SK-N-SH (cell line): Measurements from ENCODE around the gene LTK.

Experiments used
- EP300 ChIP-seq, 2 experiments: IDR thresholded peaks; 2 replicates each; pipeline versions ENCODE4 v1.4.0 to v1.6.1; 2012; ENCODE audit warnings: borderline replicate concordance in 1 of 2, low read depth in 1 of 2, low read length in 1 of 2
- EZH2phosphoT487 ChIP-seq: fragments of 200-600 bp; sonication (generic); IDR thresholded peaks from 2 replicates; pipeline ENCODE4 v1.6.1; 2017; ENCODE audit warnings: low read depth, mixed run types, mild to moderate bottlenecking, antibody characterized with exemption, moderate library complexity, borderline replicate concordance
- JUND ChIP-seq: IDR thresholded peaks from 2 replicates; pipeline ENCODE4 v1.4.0; 2012
- NFIC ChIP-seq: IDR thresholded peaks from 2 replicates; pipeline ENCODE4 v1.4.0; 2012; ENCODE audit warnings: borderline replicate concordance
- RAD21 ChIP-seq: IDR thresholded peaks from 2 replicates; pipeline ENCODE4 v1.6.1; 2012; ENCODE audit warnings: mild to moderate bottlenecking, low read length
- TAF1 ChIP-seq: IDR thresholded peaks from 2 replicates; pipeline ENCODE4 v1.6.1; 2012; ENCODE audit warnings: low read depth, mild to moderate bottlenecking, low read length, moderate library complexity, borderline replicate concordance
- TF ChIP-seq, protein P1 (sequence below): fragments of 200-600 bp; sonication (generic); IDR thresholded peaks from 2 replicates; pipeline ENCODE4 v1.6.1; 2017; ENCODE audit warnings: antibody characterized with exemption, mild to moderate bottlenecking, moderate library complexity

DNA sequence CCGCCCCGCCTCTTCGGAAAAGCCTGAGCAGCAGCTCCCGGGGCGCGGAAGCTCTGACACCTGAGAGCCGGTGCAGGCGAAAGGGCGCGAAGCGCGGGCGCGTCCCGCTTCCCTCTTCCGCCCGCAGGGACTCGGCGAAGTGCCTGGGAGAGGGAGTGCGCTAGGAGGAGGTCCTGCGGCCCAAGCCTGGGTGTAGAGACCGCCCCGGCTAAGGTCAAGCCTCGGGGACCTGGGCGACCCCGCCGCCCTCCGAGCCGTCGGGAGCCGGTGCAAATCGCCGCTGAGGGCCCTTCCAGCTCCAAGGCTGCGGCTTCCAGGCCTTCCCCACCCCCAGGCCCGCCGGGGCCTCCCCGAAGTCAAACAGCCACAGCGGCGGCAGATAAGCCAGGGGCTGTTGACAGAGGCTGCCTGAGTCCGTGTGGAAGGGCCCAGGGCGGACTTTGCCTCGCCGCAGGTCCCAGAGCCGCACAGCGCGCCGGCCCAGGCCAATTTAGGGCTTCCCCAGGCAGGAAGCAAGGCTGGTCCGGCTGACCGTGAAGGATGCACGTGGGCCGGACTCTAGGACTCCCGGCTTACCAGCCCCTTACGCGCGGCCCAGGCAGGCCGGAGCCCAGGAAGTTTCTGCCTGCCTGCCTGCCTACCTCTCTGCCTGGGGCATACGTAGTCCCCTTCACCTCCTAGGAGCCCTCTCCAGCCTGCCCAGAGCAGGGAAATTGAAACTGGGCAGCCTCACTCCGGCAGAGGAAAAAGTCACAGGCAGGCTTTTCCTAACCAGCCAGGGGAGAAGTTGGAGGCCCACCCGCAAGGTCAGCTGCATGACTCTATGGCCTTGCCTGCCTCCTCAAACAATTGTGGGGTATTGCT lies 17.7 kb downstream of the LTK start:
- TF ChIP-seq, protein P1, sequence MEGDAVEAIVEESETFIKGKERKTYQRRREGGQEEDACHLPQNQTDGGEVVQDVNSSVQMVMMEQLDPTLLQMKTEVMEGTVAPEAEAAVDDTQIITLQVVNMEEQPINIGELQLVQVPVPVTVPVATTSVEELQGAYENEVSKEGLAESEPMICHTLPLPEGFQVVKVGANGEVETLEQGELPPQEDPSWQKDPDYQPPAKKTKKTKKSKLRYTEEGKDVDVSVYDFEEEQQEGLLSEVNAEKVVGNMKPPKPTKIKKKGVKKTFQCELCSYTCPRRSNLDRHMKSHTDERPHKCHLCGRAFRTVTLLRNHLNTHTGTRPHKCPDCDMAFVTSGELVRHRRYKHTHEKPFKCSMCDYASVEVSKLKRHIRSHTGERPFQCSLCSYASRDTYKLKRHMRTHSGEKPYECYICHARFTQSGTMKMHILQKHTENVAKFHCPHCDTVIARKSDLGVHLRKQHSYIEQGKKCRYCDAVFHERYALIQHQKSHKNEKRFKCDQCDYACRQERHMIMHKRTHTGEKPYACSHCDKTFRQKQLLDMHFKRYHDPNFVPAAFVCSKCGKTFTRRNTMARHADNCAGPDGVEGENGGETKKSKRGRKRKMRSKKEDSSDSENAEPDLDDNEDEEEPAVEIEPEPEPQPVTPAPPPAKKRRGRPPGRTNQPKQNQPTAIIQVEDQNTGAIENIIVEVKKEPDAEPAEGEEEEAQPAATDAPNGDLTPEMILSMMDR = no peak
- no peak for TF ChIP-seq NFIC
- no peak for TF ChIP-seq TAF1
- TF ChIP-seq JUND = no peak
- TF ChIP-seq EP300 (IDR thresholded peaks at IDR 0.05; ENCODE audit: borderline replicate concordance in 1 of 2, low read depth in 1 of 2, low read length in 1 of 2) = no peak
- TF ChIP-seq EZH2phosphoT487 = no peak
- no peak for TF ChIP-seq RAD21
